HG02763 (cell line): ENCODE results near the gene AGMO.

Experiments used
- ATAC-seq: cut with Tn5 transposase; IDR thresholded peaks from one replicate; pipeline ENCODE4 v1.9.1; 2021; ENCODE audit warnings: mild to moderate bottlenecking, moderate library complexity; ENCODE audit not compliant: unreplicated experiment

Gene AGMO

DNA sequence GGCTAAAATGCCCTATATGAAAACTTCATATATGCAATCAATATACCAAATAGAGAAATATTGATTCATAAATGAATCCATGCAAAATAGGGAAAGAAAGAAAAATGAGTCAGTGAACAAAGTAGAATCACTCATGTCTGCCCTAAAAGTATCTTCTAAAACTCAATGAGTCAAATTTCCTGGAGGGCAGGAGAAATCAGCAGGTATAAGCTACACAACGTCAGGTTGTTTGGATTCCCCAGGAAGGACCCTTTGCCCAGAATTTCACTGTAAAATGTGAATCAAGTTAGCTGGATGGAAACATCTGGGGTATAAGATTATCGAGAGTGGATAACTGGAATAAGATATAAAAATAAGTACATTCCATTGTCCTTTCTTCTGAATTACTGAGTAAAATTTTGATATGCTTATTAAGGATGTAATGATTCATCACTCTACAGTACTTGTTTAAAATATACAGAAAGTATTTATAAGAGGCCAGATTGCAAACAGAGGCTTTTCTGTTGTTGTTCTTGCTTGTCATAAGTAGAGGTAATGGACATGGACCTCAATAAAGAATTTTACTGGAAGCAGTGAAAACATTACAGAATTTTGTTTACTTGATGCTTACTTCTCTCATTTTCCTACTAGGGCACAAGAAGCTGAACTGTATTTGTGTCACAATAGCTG is 99.0 kb downstream of the AGMO start:
- ATAC-seq, result no peak

DNA sequence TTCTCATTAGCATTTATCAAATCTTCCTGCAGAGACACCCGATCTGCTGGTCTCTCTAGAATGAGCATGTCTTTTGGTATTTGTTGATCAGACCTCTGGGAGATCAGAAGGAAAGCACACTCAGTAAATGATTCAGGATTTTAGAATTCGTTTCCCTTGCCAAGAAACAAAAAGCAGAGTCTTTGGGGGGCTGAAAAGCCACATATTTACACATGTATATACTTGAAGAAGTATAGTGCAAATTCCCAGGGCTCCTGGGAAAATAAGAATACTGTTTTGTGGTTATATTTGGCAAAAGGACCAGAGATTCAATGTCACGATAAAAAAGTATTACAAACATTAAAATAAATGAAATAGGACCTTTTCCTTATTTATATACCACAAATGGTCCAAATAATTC is 100.2 kb downstream of the AGMO start:
- ATAC-seq, result no peak

DNA sequence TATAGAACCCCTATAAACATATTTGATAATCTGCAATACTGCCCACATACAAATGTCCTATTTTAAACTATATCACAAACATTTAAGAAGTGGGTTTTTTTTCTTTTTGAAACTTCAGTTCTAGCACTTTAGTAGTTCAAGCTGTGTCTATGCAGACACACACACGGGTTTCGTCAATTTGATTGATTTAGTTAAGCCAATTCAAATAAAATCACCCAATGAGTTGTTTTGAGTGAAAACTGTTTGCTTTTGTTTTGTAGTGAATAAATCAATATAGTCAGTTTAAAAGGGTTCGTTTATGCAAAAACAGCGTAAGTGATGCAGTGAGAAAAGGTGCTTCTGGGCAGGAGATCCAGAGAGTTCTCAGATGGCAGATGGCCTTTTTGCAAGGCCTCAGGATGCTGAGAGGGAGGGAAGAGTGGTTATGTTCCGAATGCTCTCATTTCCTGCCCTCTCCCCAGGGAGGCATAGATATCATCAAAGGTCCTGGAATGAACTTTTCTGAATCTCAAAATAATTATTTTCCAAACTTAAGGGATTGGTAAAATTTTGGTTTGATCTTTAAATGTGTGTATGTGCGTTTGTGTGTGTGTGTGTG is 102.7 kb downstream of the AGMO start:
- no peak for ATAC-seq

DNA sequence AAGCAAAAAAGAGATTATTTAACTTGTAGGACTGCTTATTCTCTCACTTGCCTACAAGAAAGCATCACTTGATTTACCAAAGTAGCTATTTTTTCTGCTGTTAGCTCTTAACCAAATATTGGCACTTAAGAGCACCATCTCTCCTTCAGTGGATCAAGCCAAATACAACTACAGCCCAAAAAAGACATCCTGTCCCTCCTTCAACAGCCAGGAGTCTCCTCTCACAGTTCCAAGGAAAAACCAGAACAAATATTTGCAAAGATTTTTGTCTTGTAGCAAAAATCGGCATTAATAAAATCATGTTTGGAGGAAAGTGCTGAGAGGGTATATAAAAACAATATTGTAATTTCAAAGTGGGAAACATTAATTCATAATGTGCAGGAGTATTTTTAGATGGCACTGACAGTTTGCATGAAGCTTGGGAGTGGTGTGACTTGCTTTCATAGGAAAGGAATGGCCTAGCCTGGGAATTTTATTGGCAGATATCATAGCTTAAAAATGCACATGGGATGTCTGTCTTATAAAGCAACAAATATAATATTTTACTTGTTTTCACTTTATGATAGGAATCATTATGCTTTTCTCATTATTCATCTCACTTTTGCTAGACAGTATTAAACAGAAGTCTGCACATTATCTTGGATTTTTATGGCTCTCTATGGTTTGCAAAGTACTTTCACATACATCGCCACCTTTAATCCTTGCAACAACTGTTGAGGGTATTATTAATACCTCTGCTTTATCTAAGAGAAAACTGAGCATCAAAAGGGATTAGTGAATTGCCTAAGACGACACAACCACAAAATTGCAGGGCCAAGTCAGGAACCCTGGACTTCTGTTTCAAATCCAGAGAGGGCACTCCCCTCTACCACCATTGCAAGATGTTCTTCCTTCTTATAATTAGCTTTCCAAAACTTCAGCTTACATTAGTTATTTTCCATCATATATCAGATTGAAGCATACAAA is 103.5 kb downstream of the AGMO start:
- ATAC-seq, result no peak

DNA sequence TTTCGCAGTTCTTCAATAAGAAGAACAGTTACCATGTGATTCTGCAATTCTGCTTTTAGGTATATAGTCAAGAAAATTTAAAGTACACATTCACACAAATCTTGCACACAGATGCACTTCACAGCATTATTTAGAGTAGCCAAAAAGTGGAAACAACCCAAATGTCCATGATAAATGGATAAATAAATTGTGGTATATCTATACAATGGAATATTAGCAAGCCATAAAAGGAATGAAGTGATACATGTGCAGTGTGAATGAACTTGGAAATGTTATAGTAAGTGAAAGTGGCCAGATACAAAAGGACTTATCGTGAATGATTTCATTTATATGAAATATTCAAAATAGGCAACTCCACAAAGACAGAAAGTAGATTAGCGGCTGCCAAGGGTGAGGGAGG is 109.1 kb downstream of the AGMO start:
- no peak for ATAC-seq

DNA sequence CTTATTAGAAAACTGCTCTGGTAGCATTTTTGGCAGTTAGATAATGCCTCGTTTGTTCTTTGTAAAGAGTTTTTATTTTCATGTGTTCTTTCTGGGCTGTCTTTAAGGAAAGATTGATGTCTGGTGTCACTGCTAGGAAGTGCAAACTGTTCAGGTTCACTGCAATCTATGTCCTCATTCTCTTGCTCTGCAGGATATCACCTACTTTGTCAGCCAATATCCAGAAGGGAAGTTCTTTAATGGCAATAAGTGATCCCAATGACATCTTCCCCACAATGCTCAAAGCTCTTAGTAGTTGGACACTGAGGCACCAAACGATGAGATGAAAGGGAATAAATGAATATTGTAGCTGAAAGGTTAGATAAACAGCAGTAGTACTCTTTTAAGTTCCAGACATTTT is 115.1 kb downstream of the AGMO start:
- ATAC-seq, result no peak

DNA sequence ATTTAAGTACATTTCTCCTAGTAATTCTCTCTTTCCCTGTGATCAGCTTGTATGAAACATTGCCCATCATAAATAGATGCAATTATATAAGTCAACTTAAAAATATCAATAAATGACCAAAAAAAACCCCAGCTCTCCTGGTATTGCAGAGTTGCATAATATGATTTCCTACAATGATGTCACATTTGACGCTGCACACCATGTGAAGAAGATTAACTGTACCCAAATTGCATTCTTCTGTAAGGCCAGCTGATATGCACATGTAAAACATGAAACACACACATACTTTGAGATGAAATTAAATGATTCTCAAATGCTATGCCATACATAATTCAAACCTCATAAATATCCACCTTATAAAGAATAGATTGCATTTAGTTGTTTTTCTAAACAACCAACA is 115.5 kb downstream of the AGMO start:
- no peak for ATAC-seq

- ATAC-seq, result no peak
These were observed 119.9 kb downstream of the AGMO start for GRCh38 chr7:15441915-15442314.

DNA sequence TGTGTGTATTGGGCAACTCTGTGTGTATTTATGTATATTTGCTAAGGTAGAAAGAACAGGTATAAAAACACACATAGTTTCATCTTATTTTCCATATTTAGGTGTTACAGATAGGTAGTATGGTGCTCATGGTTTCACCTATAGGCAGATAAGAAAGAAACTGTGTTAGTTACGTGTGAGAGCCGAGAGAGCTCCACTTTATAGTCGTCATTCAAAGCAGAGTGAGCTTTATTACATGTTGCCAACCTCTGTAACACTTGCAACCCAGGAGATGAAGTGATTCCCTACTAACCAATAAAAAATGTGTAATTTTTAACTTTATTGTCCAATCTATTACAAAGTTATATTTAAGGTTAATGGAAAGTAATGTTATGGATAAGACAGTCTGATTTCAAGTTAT is 121.3 kb downstream of the AGMO start:
- ATAC-seq, result no peak

DNA sequence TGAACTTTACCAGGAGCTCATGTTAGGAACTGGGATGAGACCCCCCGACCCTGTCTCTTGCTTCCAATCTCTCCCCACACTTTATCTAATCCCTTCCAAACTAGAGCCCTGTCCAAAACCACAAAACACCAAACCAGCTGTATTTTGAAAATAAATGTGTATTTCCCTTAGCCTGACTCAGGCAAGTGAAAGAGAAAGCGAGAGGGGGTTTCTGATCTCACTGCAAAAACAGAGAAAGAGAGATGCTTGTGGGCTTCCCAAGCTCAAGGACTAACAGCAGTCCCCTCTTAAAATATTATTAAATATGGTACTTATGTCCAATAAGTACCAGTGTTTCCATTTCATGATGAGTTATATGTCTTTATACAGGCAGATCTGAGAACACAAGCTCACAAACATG is 122.0 kb downstream of the AGMO start:
- ATAC-seq, result no peak

DNA sequence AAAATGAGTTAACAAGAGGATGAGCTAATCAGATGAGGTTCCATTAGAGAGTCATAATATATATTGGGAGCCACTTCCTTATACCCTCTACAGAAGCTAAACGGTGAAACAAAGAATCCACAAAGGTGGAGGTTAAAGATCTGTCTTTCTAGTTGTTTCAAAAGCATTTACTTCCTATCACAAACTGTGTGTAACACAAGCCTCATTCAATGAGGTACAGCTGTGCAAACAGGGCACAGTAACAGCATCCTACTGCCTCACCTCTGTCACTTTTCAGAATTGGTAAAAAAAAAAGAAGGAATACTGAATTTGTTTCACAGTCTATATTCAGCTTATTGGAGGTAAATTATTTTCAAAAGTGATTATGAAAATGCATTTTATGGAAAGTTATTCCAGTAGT is 128.7 kb downstream of the AGMO start:
- no peak for ATAC-seq

DNA sequence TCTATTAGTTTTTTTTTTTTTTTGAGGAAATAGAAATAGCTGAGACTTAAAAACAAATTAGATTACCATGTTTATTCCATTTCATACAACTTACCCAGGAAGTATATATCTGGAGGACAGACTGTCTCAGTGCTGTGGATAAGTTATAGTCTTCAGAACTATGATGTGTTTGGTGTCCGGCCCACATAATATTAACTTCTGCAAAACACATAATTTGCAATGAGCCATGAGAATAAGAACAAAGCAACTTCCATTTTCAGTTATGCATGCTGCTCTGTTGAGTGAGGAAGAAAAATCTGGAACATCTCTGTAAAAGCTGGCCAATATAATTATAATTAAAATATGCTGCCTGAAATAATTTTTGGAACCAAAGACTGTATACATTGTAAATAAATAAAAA is 130.9 kb downstream of the AGMO start:
- ATAC-seq, result no peak

GRCh38 chr7:15430191-15430590 is 131.6 kb downstream of the AGMO start:
- no peak for ATAC-seq

DNA sequence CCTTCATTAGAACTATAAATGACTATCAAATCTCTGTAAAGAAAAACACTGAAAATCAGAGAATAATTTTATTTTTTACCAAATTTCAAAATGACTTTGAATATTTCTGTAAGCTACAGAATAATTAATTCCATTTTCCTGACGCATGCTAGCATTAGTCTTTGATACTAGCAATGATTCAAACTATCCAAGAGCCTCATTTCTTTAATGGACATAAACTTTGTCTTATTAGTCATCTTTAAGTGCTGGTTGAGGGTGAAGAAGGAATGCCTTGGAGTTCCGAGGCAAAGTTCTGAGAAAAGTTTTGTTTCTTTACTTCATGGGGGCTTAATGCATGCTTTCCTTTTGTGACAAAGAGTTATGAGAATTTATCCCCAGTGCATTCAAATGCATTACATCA is 137.3 kb downstream of the AGMO start:
- ATAC-seq, result no peak

- no peak for ATAC-seq
These were observed 142.2 kb downstream of the AGMO start for GRCh38 chr7:15419596-15419995.

DNA sequence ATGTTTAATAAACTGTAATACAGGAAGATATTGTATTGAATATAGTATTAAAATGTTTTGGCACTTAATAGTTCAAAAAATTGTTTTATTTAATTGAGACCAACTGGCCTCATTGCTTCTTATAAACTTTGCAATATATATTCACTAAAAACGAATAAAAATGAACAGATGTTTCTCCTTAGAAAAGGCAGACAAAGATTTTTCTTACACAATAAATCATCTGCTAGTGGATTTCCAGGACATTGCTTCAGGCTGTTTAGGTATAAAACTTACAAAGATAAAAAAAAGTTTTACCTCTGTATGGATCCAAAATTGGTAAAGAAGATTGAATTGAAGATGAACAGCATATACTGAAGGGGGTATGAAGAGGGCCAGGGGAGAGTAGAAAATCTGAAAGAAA is 143.6 kb downstream of the AGMO start:
- no peak for ATAC-seq

- ATAC-seq, result no peak
These were observed 144.3 kb downstream of the AGMO start for GRCh38 chr7:15417341-15417988.

GRCh38 chr7:15411019-15411418 is 150.8 kb downstream of the AGMO start:
- no peak for ATAC-seq

GRCh38 chr7:15407910-15408309 is 153.9 kb downstream of the AGMO start:
- no peak for ATAC-seq

DNA sequence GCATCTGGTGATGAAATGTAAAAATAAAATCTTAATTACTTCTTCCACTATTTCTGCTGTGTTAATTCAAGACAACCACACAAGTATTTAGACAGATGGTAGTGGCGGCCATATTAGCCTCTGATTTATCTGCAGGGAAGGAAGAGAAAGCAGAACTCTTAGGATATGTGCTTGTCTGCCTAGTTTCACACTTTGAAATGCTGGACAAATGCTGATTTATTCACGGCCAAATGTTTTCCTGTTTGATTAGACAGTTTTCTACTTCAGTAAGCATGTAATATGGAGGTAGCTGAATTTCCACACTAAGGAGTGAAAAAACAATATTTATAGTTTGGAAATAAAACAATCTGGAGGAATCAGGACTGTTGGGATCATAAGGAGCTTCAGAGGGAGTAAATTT is 158.1 kb downstream of the AGMO start:
- no peak for ATAC-seq

DNA sequence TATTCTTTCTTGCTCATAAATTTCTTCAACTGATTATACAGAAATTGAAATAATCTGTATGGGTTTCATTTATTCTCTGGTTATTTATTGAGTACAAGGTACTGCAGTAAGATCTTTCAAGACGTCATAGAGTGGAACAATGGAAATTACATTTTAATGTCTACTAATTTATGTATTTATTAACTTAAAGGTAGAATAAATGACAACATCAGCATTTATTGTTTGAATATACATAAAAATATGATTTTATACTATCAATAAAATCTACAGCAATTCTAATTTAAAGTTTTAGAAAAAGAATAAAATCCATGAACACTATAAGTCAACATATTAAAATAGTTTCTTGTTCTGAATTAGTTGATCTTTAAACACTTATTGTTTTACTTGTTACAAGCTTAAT is 158.5 kb downstream of the AGMO start:
- ATAC-seq, result no peak
